ENCODE measurements around the gene MYO1E.
A peak's percentile ranks its signal among the peaks of the same experiment; 100 is the strongest.
"Not testable (repeated sequence)": the region's sequence is repeated elsewhere in the genome, so short reads cannot be mapped to it uniquely, and the experiment has no call there.

MYO1E gene

DNA sequence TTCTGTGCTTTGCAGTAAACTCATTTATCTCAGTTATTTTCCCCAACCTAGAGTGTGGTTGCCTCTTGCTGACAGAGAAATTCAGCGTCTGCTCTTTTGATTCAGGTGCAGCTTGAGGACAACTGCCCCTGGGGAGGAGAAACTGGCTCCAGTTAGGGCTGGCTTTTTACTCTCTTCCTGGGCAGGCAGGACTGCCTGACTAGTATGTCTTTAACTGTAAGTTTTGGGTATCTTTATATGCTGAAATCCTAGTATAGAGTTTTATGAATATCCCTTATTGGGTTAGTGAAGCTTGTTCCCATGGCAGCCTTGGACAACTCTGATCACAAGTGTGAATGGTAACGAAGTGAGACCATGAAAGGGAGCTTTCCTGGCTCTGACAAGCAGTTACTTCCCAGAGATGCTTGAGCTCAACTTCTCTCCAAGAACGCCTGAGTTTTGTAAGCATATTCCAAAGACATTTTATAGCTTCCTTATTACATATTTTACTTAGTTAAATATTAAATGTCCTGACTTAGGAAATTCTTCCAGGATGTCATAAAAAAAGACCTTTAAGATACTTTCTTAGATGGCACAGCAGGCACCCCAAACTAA, 240.6 kb downstream of the MYO1E start:
- no peak for DNase-seq (ENCODE audit: low read depth)

- no peak for DNase-seq (ENCODE audit: low read depth)
Measured at GRCh38 chr15:59131456-59131855, 241.2 kb downstream of the MYO1E start.

DNA sequence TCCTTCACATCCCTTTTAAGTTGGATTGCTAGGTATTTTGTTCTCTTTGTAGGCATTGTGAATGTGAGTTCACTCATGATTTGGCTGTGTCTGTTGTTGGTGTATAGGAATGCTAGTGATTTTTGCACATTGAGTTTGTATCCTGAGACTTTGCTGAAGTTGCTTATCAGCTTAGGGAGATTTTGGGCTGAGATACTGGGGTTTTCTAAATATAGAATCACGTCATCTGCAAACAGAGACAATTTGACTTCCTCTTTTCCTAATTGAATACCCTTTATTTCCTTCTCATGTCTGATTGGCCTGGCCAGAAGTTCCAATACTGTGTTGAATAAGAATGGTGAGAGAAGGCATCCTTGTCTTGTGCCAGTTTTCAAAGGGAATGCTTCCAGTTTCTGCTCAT, 245.4 kb downstream of the MYO1E start:
- not testable (repeated sequence) for DNase-seq (ENCODE audit: low read depth)

DNA sequence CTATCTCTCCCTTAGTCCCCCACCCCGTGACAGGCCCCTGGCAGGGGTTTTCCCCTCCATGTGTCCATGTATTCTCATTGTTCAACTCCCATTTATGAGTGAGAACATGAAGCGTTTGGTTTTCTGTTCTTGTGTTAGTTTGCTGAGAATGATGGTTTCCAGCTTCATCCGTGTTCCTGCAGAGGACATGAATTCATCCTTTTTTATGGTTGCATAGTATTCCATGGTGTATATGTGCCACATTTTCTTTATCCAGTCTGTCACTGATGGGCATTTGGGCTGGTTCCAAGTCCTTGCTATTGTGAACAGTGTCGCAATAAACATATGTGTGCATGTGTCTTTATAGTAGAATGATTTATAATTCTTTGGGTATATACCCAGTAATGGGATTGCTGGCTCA, 247.0 kb downstream of the MYO1E start:
- not testable (repeated sequence) for DNase-seq (ENCODE audit: low read depth)

GRCh38 chr15:59124261-59124660, 248.4 kb downstream of the MYO1E start:
- no peak for DNase-seq (ENCODE audit: low read depth)

- DNase-seq (ENCODE audit: low read depth): no peak
Measured at GRCh38 chr15:59120937-59121336, 251.7 kb downstream of the MYO1E start.

DNA sequence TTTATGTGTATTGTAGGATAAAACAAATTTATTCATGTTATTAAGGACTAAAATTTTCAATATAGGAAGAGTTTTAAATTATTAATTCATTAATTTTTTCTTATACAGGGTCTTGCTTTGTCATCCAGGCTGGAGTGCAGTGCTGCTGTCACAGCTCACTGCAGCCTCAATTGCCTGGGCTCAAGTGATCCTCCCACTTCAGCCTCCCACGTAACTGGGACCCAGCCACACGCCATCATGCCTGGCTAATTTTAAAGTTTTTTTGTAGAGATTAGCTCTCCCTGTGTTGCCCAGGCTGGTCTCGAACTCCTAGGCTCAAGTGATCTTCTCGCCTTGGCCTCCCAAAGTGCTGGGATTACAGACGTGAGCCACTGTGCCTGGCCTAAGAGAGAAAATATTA, 253.0 kb downstream of the MYO1E start:
- DNase-seq (ENCODE audit: low read depth): no peak

DNA sequence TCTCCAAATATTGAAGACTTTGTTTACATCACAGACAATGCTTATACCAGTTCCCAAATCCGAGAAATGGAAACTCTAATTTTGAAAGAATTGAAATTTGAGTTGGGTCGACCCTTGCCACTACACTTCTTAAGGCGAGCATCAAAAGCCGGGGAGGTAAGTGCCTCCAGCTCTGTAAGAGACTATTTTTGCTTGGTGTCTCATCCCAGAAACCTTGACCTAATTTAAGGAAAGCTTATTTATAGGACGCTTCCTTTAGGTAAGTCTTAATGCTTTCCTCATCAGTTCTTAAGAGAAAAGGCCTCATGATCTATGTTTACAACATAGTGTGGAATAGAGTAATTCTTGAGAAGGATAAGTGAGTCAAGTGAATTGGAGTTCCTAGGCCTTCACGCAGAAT, 255.9 kb downstream of the MYO1E start:
- no peak for DNase-seq (ENCODE audit: low read depth)

DNA sequence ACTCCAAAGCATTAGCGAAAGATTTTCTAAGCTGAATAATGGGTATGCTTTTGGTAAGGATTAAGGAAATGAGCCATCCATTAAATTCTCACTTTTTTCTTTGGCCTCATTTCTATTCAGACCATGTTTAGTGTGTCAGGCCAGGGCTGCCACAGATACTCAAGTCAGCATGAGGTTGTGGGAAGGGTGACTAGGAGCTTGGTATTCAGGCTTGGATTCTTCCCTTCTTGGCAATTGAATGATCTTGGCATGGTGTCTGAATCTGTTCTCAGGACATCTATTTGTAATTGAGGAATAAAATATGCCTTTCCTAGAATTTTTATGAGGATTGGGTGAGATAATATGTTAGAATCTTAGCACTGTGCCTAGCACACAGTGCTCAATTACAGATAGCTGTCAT, 256.5 kb downstream of the MYO1E start:
- DNase-seq (ENCODE audit: low read depth): no peak

DNA sequence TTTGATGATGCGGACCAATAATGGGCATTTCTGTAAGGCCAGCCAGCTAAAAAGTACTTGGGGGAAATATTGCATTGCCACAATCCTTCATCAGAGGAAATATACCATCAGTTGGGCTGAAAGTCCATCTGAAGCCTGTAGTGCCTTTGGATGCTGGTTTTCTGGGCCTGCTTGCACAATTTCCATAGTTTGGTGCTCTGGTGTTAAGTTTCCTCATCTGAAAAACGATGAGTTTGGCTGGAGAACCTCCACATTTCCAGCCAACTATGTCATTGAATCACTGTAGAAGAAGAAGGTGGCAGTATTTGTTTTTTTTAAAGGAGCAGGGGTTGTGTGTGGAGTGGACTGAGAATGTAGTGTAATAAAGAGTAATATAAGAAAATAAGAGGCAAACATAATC, 257.6 kb downstream of the MYO1E start:
- no peak for DNase-seq (ENCODE audit: low read depth)

DNA sequence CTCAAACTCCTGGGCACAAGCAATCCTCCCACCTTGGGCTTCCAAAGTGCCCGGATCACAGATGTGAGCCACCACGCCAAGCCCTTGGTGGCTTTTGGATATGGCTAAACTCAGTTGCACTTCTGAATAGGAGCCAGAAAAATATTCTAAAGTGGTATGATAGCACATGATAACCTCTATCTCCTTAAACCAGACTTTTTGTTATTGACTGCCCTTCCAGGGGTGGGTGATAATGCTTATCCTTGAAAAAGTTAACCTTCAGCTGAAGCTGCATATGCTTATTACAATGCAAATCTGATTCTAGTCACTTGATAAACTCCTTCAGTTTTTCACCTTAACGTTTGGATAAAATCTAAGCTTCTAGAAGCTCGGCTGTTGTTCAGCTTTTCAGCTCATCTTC, 261.4 kb downstream of the MYO1E start:
- DNase-seq (ENCODE audit: low read depth): no peak

GRCh38 chr15:59105854-59106253, 266.8 kb downstream of the MYO1E start:
- no peak for DNase-seq (ENCODE audit: low read depth)

GRCh38 chr15:59104912-59105732, 267.5 kb downstream of the MYO1E start, which contains the start of gene CCNB2:
Gene CCNB2, plus strand, starts transcription at chr15:59105146. Its CDS starts 123 bp downstream, at chr15:59105269.
- DNase-seq (ENCODE audit: low read depth): peak; percentile 82

DNA sequence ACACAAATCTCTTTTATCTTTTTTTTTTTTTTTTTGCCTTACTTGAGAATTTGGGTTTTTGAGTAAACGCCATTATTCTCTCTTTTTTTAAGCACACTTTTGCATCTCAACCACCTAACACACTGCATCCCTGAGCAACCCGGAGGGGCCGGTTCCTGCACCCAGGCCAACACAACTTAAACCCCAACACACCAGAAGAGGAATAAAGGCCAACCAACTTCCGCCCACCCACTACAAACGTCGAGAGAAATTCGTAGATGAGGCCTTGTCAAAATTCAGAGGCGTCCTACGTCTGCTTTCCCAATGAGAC, 268.1 kb downstream of the MYO1E start:
- DNase-seq (ENCODE audit: low read depth): no peak

GRCh38 chr15:59099162-59099685, 273.4 kb downstream of the MYO1E start:
- no peak for DNase-seq (ENCODE audit: low read depth)

- DNase-seq (ENCODE audit: low read depth): no peak
Measured at GRCh38 chr15:59096429-59096828, 276.2 kb downstream of the MYO1E start.

DNA sequence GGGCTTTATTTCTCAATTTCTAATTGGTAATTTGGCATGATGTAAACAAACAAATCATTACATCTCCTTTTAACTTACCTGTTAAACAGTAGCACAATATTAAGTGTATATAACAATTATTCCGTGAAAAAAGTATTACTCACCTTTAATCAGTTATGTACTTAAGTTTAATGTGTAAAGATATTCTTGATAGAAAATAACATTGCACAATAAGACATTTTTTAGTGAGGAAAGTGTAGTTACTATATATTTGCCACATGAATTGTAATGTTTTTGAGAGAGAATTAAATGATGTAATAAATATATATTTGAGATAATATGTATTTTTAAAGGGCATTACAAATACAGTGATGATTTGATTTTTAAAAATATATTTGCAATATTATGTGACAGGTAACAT, 278.6 kb downstream of the MYO1E start:
- no peak for DNase-seq (ENCODE audit: low read depth)

DNA sequence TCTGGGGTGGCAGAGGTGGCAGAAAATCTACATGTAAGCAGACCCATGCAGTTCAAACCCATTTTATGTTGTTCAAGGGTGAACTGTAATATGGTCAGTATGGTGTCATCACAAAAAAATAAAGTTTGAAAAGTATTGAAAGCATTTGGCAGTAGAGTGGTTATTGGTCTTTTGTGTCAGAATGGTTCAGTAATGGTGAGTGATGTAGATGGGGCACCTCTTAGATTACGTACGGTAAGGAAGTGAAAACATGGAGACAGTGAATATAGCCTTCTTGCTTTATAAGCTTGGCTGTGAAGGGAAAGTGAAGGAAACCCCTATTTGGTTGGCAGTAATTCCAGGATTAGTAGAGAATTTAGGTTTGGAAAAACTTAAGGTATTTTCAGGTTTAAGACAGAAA, 284.9 kb downstream of the MYO1E start:
- no peak for DNase-seq (ENCODE audit: low read depth)

Data from CMK (cell line).